ENCODE data around the gene CRIP1. TPM values are rescaled to one million over a fixed set of nuclear protein-coding genes. Genes with fewer than 3 reads are reported as not detected.

Gene CRIP1
- total and polyA plus RNA-seq, 7 experiments from 2014 or later = 94.4 to 787 (median 303) TPM

- ATAC-seq (no peak), DNase-seq (no peak)
- Histone ChIP-seq H3K36me3 (ENCODE audit: control insufficient read depth in 2 of 3, insufficient read depth in 3 of 3, low read length in 3 of 3) (peaks cover 0 to 76% (median 0%) of the 10 kb centered on the region in 3 experiments), H3K9me3 (ENCODE audit: control insufficient read depth in 2 of 3, low read length in 3 of 3) (no peaks in the 10 kb centered on the region), H3K4me1 (ENCODE audit: control insufficient read depth in 2 of 2, insufficient read depth in 2 of 2, low read length in 2 of 2) (no peaks in the 10 kb centered on the region), H3K27me3 (ENCODE audit: control insufficient read depth in 2 of 2, insufficient read depth in 2 of 2, low read length in 2 of 2) (no peaks in the 10 kb centered on the region), H3K4me3 (ENCODE audit: low read length) (no peak overlapping the region), H3K27ac (ENCODE audit: low read depth, low read length) (no peak overlapping the region)
- intact Hi-C loops (cut with micrococcal nuclease) = no loop called here
- H3K27ac Mint-ChIP-seq = no peak overlapping the region
- H3K27me3 Mint-ChIP-seq = no peaks in the 10 kb centered on the region
- H3K36me3 Mint-ChIP-seq = peaks cover 0 to 21% (median 3%) of the 10 kb centered on the region in 5 donors
- H3K4me1 Mint-ChIP-seq = peaks cover 0 to 2% (median 0%) of the 10 kb centered on the region in 7 donors
- CTCF ChIA-PET = interaction anchor here (0.5 to 2.1 kb wide), 3 partner anchors 18 to 33 kb away, joined by 3 to 10 read pairs (median 3); no protein-coding TSS in a partner anchor
- no peaks in the 10 kb centered on the region for H3K9me3 Mint-ChIP-seq
- POLR2A ChIA-PET = interaction anchor here (0.9 kb wide), 1 partner anchor 10 kb away, joined by 3 read pairs; no protein-coding TSS in a partner anchor
- H3K4me3 Mint-ChIP-seq = no peak overlapping the region
Measured at GRCh38 chr14:105456736-105457617, 29.7 kb upstream of the CRIP1 start.

GRCh38 chr14:105458010-105458409, 28.7 kb upstream of the CRIP1 start:
- Mint-ChIP-seq H3K4me3 (no peak overlapping the region), H3K4me1 (peaks cover 0 to 2% (median 0%) of the 10 kb centered on the region in 7 donors), H3K36me3 (peaks cover 0 to 14% (median 3%) of the 10 kb centered on the region in 5 donors), H3K27me3 (no peaks in the 10 kb centered on the region), H3K27ac (no peak overlapping the region), H3K9me3 (no peaks in the 10 kb centered on the region)
- intact Hi-C loops (cut with micrococcal nuclease) = no loop called here
- H3K27ac ChIP-seq (ENCODE audit: low read depth, low read length) = no peak overlapping the region
- no peak overlapping the region for H3K4me3 ChIP-seq (ENCODE audit: low read length)
- no peaks in the 10 kb centered on the region for H3K27me3 ChIP-seq (ENCODE audit: control insufficient read depth in 2 of 2, insufficient read depth in 2 of 2, low read length in 2 of 2)
- ChIA-PET CTCF (interaction anchor here (2.1 kb wide), 1 partner anchor 32 kb away, joined by 10 read pairs; no protein-coding TSS in a partner anchor), POLR2A (no interaction called here)
- H3K4me1 ChIP-seq (ENCODE audit: control insufficient read depth in 2 of 2, insufficient read depth in 2 of 2, low read length in 2 of 2) = no peaks in the 10 kb centered on the region
- no peak for ATAC-seq
- H3K9me3 ChIP-seq (ENCODE audit: control insufficient read depth in 2 of 3, low read length in 3 of 3) = no peaks in the 10 kb centered on the region
- no peak for DNase-seq
- peaks cover 0 to 70% (median 0%) of the 10 kb centered on the region in 3 experiments for H3K36me3 ChIP-seq (ENCODE audit: control insufficient read depth in 2 of 3, insufficient read depth in 3 of 3, low read length in 3 of 3)

GRCh38 chr14:105458571-105458970, 28.1 kb upstream of the CRIP1 start:
- Histone ChIP-seq H3K36me3 (ENCODE audit: control insufficient read depth in 2 of 3, insufficient read depth in 3 of 3, low read length in 3 of 3) (peaks cover 0 to 72% (median 2%) of the 10 kb centered on the region in 3 experiments), H3K27ac (ENCODE audit: low read depth, low read length) (no peak overlapping the region), H3K4me1 (ENCODE audit: control insufficient read depth in 2 of 2, insufficient read depth in 2 of 2, low read length in 2 of 2) (no peaks in the 10 kb centered on the region), H3K9me3 (ENCODE audit: control insufficient read depth in 2 of 3, low read length in 3 of 3) (no peaks in the 10 kb centered on the region), H3K27me3 (ENCODE audit: control insufficient read depth in 2 of 2, insufficient read depth in 2 of 2, low read length in 2 of 2) (no peaks in the 10 kb centered on the region), H3K4me3 (ENCODE audit: low read length) (no peak overlapping the region)
- DNase-seq (no peak), ATAC-seq (no peak)
- H3K9me3 Mint-ChIP-seq = no peaks in the 10 kb centered on the region
- H3K36me3 Mint-ChIP-seq = peaks cover 0 to 15% (median 4%) of the 10 kb centered on the region in 5 donors
- peaks cover 0 to 2% (median 0%) of the 10 kb centered on the region in 7 donors for H3K4me1 Mint-ChIP-seq
- no peak overlapping the region for H3K27ac Mint-ChIP-seq
- H3K4me3 Mint-ChIP-seq = no peak overlapping the region
- ChIA-PET POLR2A (no interaction called here), CTCF (no interaction called here)
- intact Hi-C loops (cut with micrococcal nuclease) = no loop called here
- H3K27me3 Mint-ChIP-seq = no peaks in the 10 kb centered on the region

- Mint-ChIP-seq H3K4me3 (no peak overlapping the region), H3K27me3 (no peaks in the 10 kb centered on the region), H3K9me3 (no peaks in the 10 kb centered on the region), H3K36me3 (peaks cover 0 to 15% (median 4%) of the 10 kb centered on the region in 5 donors), H3K27ac (no peak overlapping the region), H3K4me1 (peaks cover 0 to 2% (median 0%) of the 10 kb centered on the region in 7 donors)
- intact Hi-C loops (cut with micrococcal nuclease) = no loop called here
- H3K36me3 ChIP-seq (ENCODE audit: control insufficient read depth in 2 of 3, insufficient read depth in 3 of 3, low read length in 3 of 3) = peaks cover 0 to 71% (median 4%) of the 10 kb centered on the region in 3 experiments
- no peaks in the 10 kb centered on the region for H3K9me3 ChIP-seq (ENCODE audit: control insufficient read depth in 2 of 3, low read length in 3 of 3)
- DNase-seq (no peak), ATAC-seq (no peak)
- CTCF ChIA-PET = no interaction called here
- POLR2A ChIA-PET = no interaction called here
- no peak overlapping the region for H3K27ac ChIP-seq (ENCODE audit: low read depth, low read length)
- H3K4me3 ChIP-seq (ENCODE audit: low read length) = no peak overlapping the region
- no peaks in the 10 kb centered on the region for H3K4me1 ChIP-seq (ENCODE audit: control insufficient read depth in 2 of 2, insufficient read depth in 2 of 2, low read length in 2 of 2)
- H3K27me3 ChIP-seq (ENCODE audit: control insufficient read depth in 2 of 2, insufficient read depth in 2 of 2, low read length in 2 of 2) = no peaks in the 10 kb centered on the region
Measured at GRCh38 chr14:105460116-105460515, 26.6 kb upstream of the CRIP1 start.

- H3K27ac Mint-ChIP-seq = no peak overlapping the region
- no peaks in the 10 kb centered on the region for H3K9me3 Mint-ChIP-seq
- H3K27me3 ChIP-seq (ENCODE audit: control insufficient read depth in 2 of 2, insufficient read depth in 2 of 2, low read length in 2 of 2) = no peaks in the 10 kb centered on the region
- DNase-seq (no peak), ATAC-seq (no peak)
- peaks cover 0 to 71% (median 4%) of the 10 kb centered on the region in 3 experiments for H3K36me3 ChIP-seq (ENCODE audit: control insufficient read depth in 2 of 3, insufficient read depth in 3 of 3, low read length in 3 of 3)
- peaks cover 0 to 11% (median under 1%) of the 10 kb centered on the region in 5 donors for H3K36me3 Mint-ChIP-seq
- no peak overlapping the region for H3K4me3 Mint-ChIP-seq
- intact Hi-C loops (cut with micrococcal nuclease) = no loop called here
- H3K27me3 Mint-ChIP-seq = no peaks in the 10 kb centered on the region
- no peaks in the 10 kb centered on the region for H3K9me3 ChIP-seq (ENCODE audit: control insufficient read depth in 2 of 3, low read length in 3 of 3)
- ChIA-PET CTCF (no interaction called here), POLR2A (no interaction called here)
- no peak overlapping the region for H3K27ac ChIP-seq (ENCODE audit: low read depth, low read length)
- H3K4me3 ChIP-seq (ENCODE audit: low read length) = no peak overlapping the region
- H3K4me1 Mint-ChIP-seq = peaks cover 0 to under 1% (median 0%) of the 10 kb centered on the region in 7 donors
- H3K4me1 ChIP-seq (ENCODE audit: control insufficient read depth in 2 of 2, insufficient read depth in 2 of 2, low read length in 2 of 2) = no peaks in the 10 kb centered on the region
Measured at GRCh38 chr14:105460616-105461015, 26.1 kb upstream of the CRIP1 start.

- no peaks in the 10 kb centered on the region for H3K27me3 ChIP-seq (ENCODE audit: control insufficient read depth in 2 of 2, insufficient read depth in 2 of 2, low read length in 2 of 2)
- peaks cover 0 to 11% (median 0%) of the 10 kb centered on the region in 5 donors for H3K36me3 Mint-ChIP-seq
- CTCF ChIA-PET = interaction anchor here (1.0 kb wide), 1 partner anchor 20 kb away, joined by 3 read pairs; no protein-coding TSS in a partner anchor
Measured at GRCh38 chr14:105461903-105462302, 24.8 kb upstream of the CRIP1 start.

More at GRCh38 chr14:105461903-105462302, 24.8 kb upstream of the CRIP1 start:
- DNase-seq (no peak), ATAC-seq (no peak)
- H3K4me3 ChIP-seq (ENCODE audit: low read length) = no peak overlapping the region
- Mint-ChIP-seq H3K27ac (no peak overlapping the region), H3K4me3 (no peak overlapping the region), H3K9me3 (no peaks in the 10 kb centered on the region), H3K27me3 (no peaks in the 10 kb centered on the region), H3K4me1 (no peaks in the 10 kb centered on the region)
- POLR2A ChIA-PET = no interaction called here
- intact Hi-C loops (cut with micrococcal nuclease) = no loop called here
- H3K27ac ChIP-seq (ENCODE audit: low read depth, low read length) = no peak overlapping the region
- H3K9me3 ChIP-seq (ENCODE audit: control insufficient read depth in 2 of 3, low read length in 3 of 3) = no peaks in the 10 kb centered on the region
- no peaks in the 10 kb centered on the region for H3K4me1 ChIP-seq (ENCODE audit: control insufficient read depth in 2 of 2, insufficient read depth in 2 of 2, low read length in 2 of 2)
- H3K36me3 ChIP-seq (ENCODE audit: control insufficient read depth in 2 of 3, insufficient read depth in 3 of 3, low read length in 3 of 3) = peaks cover 0 to 69% (median 4%) of the 10 kb centered on the region in 3 experiments

Data from naive thymus-derived CD4-positive, alpha-beta T cell (primary cell).